K562 (cell line): ENCODE results near the gene LMO4. TPM values are rescaled to one million over a fixed set of nuclear protein-coding genes. Genes with fewer than 3 reads are reported as not detected.

Experiments
- ATAC-seq: fragments of 200-7000 bp; cut with Tn5 transposase; 3 replicates; pipeline ENCODE4 v1.9.1; 2020; ENCODE audit warnings: moderate library complexity
- BruUV-seq: library from RNA; stranded (reverse); fragments of 400-500 nt; replicated peaks from 2 replicates; lab custom pipeline; 2021; lab: Mats Ljungman, UMichigan
- CTCF ChIA-PET: fragments of 300-600 bp; formaldehyde crosslinking; extraction: SDS; loops from one replicate; lab custom pipeline; 2021; ENCODE audit warnings: low intra/inter-chr PET ratio; lab: Yijun Ruan, JAX
- POLR2A ChIA-PET: fragments of 300-600, 350-650 bp; sonication (Branson Sonifier 250); formaldehyde crosslinking; extraction: SDS; loops from one replicate; lab custom pipeline; 2021; ENCODE audit warnings: antibody characterized with exemption, inconsistent platforms; lab: Yijun Ruan, JAX
- DNase-seq, 4 experiments: peaks; one replicate each; pipeline versions ENCODE4 v3.0.0 to v3.0.0-alpha.2; 2011 to 2018; ENCODE audit warnings: low spot score in 3 of 4, mixed read lengths in 3 of 4; ENCODE audit errors: extremely low read depth in 1 of 4
- FAIRE-seq: peaks from 2 replicates; lab custom pipeline; 2011; peaks lifted over from hg19 to GRCh38; lab: Jason Lieb, UNC
- H2AFZ ChIP-seq: 2 replicates; pipeline ENCODE4 v1.6.0; 2011; ENCODE audit warnings: low read depth, low read length, control low read depth, inconsistent platforms
- H3K27ac ChIP-seq: fragments of 200-600 bp; 3 replicates; pipeline ENCODE4 v1.8.0; 2011; ENCODE audit warnings: low read depth, mild to moderate bottlenecking, control low read depth, inconsistent platforms, low read length, moderate library complexity, mixed read lengths; ENCODE audit errors: extremely low read depth
- H3K27me3 ChIP-seq, 2 experiments: fragments of 300-600 bp in 1 of 2; 2 replicates in 1 of 2; 3 replicates in 1 of 2; pipeline versions ENCODE4 v1.6.0 to v1.8.0; 2011; ENCODE audit warnings: inconsistent platforms in 2 of 2, low read length in 2 of 2, mild to moderate bottlenecking in 1 of 2, mixed read lengths in 1 of 2, moderate library complexity in 1 of 2; ENCODE audit not compliant: control insufficient read depth in 2 of 2, insufficient read depth in 2 of 2
- H3K36me3 ChIP-seq: fragments of 300-600 bp; 3 replicates; pipeline ENCODE4 v1.8.0; 2011; ENCODE audit warnings: mild to moderate bottlenecking, low read length, inconsistent platforms; ENCODE audit not compliant: control insufficient read depth, insufficient read depth
- H3K4me1 ChIP-seq, 2 experiments: fragments of 200-600 bp in 1 of 2; replicated peaks in 1 of 2; 2 replicates in 1 of 2; 3 replicates in 1 of 2; pipeline versions ENCODE4 v1.5.1 to v1.8.0; 2011; ENCODE audit warnings: inconsistent platforms in 2 of 2, low read length in 2 of 2, mild to moderate bottlenecking in 1 of 2, mixed read lengths in 1 of 2, moderate library complexity in 1 of 2; ENCODE audit not compliant: control insufficient read depth in 2 of 2, insufficient read depth in 2 of 2
- H3K4me2 ChIP-seq: 2 replicates; pipeline ENCODE4 v1.6.1; 2011; ENCODE audit warnings: low read length, control low read depth, inconsistent platforms, mixed read lengths; ENCODE audit not compliant: insufficient read depth
- H3K4me3 ChIP-seq: fragments of 200-600 bp; sonication (generic), shearing (Covaris generic); 2 replicates; pipeline ENCODE4 v1.5.1; 2016; ENCODE audit warnings: control low read depth, inconsistent platforms
- H3K79me2 ChIP-seq: fragments of 200-600 bp; 3 replicates; pipeline ENCODE4 v1.8.0; 2011; ENCODE audit warnings: low read length, inconsistent platforms; ENCODE audit not compliant: control insufficient read depth, insufficient read depth
- H3K9ac ChIP-seq, 2 experiments: 2 replicates each; pipeline versions ENCODE4 v1.6.0 to v1.6.1; 2011; ENCODE audit warnings: low read depth in 2 of 2, low read length in 2 of 2, control low read depth in 1 of 2, inconsistent platforms in 1 of 2, mild to moderate bottlenecking in 1 of 2, mixed read lengths in 1 of 2; ENCODE audit not compliant: insufficient read depth in 1 of 2
- H3K9me1 ChIP-seq: one replicate; pipeline ENCODE4 v1.6.0; 2011; ENCODE audit warnings: inconsistent platforms, mild to moderate bottlenecking, low read length, moderate library complexity; ENCODE audit not compliant: control insufficient read depth, insufficient read depth
- H3K9me3 ChIP-seq: replicated peaks from 2 replicates; pipeline ENCODE4 v1.5.1; 2011; ENCODE audit warnings: low read depth, low read length, inconsistent platforms; ENCODE audit not compliant: control insufficient read depth, insufficient read depth
- H4K20me1 ChIP-seq: replicated peaks from 2 replicates; pipeline ENCODE4 v1.6.1; 2011; ENCODE audit warnings: low read length, inconsistent platforms, mixed read lengths; ENCODE audit not compliant: control insufficient read depth, insufficient read depth
- EP300 ChIP-seq: IDR thresholded peaks from 2 replicates; pipeline ENCODE4 v1.6.1; 2012; ENCODE audit warnings: low read length, improper control_type of control experiment
- MEF2A ChIP-seq: IDR thresholded peaks from 2 replicates; pipeline ENCODE4 v1.6.1; 2011; ENCODE audit warnings: low read depth, mild to moderate bottlenecking, low read length, moderate library complexity; ENCODE audit not compliant: control insufficient read depth
- PHB2 ChIP-seq: fragments of 450-650 bp; IDR thresholded peaks from 2 replicates; pipeline ENCODE4 v1.6.1; 2017; ENCODE audit warnings: low read depth
- SMAD3 ChIP-seq: fragments of 450-650 bp; formaldehyde crosslinking; conservative IDR thresholded peaks from 2 replicates; pipeline ENCODE4 v1.4.0; 2020; ENCODE audit warnings: mild to moderate bottlenecking
- ZNF217 ChIP-seq: sonication (generic); formaldehyde crosslinking; IDR thresholded peaks from 2 replicates; pipeline ENCODE4 v1.8.0; 2022; ENCODE audit warnings: mild to moderate bottlenecking, missing genetic modification reagents
- ZNF561 ChIP-seq: fragments of 450-650 bp; formaldehyde crosslinking; conservative IDR thresholded peaks from 2 replicates; pipeline ENCODE4 v1.4.0; 2020; ENCODE audit warnings: mild to moderate bottlenecking, moderate library complexity
- WGBS: fragments of 100-300 bp; shearing (Covaris generic); methylation state at CpG from one replicate; pipeline ENCODE4 v1.1.6; 2016; ENCODE audit warnings: low coverage, mixed read lengths; ENCODE audit not compliant: insufficient coverage; ENCODE audit errors: missing lambda C conversion rate; 5-methylcytosine and 5-hydroxymethylcytosine counted together
- in situ Hi-C: fragments of 300-500 bp; cut with MboI; formaldehyde crosslinking; loops from 4 replicates; pipeline ENCODE4 v1.15.0; 2018; ENCODE audit warnings: inconsistent platforms, mixed read lengths
- intact Hi-C: fragments of 100-400 bp; cut with micrococcal nuclease; formaldehyde crosslinking; loops from 2 replicates; pipeline ENCODE4 v1.14.2; 2022
- polyA plus RNA-seq, 8 experiments: library from polyadenylated mRNA; depleted of rRNA in 4 of 8; stranded (reverse) in 5 of 8; unstranded in 3 of 8; fragments of >200 nt; fragmentation: Nextera tagmentation in 2 of 8; fragmentation: Illumina TruSeq in 1 of 8; extraction: Ambion mirVana in 2 of 8; extraction: Trizol in 1 of 8; gene quantifications; 2 replicates each; pipeline versions ENCODE4 v1.2.1 to v1.2.3, GENCODE V29; 2011 to 2014; ENCODE audit warnings: inconsistent platforms in 1 of 8, missing spikeins in 1 of 8
- total RNA-seq, 7 experiments: library from RNA; depleted of rRNA in 6 of 7; stranded (reverse); fragments of >200 nt in 6 of 7; fragmentation: Illumina TruSeq in 2 of 7; extraction: Trizol in 2 of 7; gene quantifications; 2 replicates each; pipeline versions ENCODE4 v1.2.1 to v1.2.3, GENCODE V29; 2011 to 2021; ENCODE audit warnings: low replicate concordance in 1 of 7
- TF ChIP-seq, protein P1 (sequence below): sonication (generic); formaldehyde crosslinking; IDR thresholded peaks from 2 replicates; pipeline ENCODE4 v1.8.0; 2022; ENCODE audit warnings: mild to moderate bottlenecking, missing genetic modification reagents
- TF ChIP-seq, protein P2 (sequence below): fragments of 450-650 bp; IDR thresholded peaks from 2 replicates; pipeline ENCODE4 v1.6.1; 2016

Gene LMO4
- total and polyA plus RNA-seq, 9 of the 15 experiments (the other 6 are each of a cell fraction or from before 2014, with no cell fraction given) = 3.1 to 35.3 (median 22.4) TPM

DNA sequence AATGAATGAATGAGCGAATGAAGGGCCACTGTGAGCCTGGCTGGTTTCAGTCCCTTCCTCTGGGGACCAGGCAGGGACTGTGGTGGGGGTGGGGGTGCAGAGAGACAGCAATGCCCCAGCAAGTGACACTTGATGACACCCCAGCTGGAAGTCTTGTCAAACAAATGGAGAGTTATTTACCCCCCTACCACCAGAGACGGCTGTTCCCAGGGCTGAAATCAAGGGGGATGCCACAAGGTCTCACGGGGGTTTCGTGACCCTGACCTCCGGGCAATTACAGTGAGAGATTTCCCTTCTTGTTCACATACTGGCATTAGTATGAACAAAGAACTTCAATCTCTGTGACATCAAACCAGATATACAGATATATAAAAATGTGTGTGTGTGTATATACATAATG, 34.0 kb upstream of the LMO4 start:
- H3K27ac ChIP-seq = no peak overlapping the region
- FAIRE-seq (no peak), ATAC-seq (no peak), DNase-seq (no peak)
- H3K79me2 ChIP-seq = no peaks in the 10 kb centered on the region
- CTCF ChIA-PET = no interaction called here
- no peaks in the 10 kb centered on the region for H3K9me1 ChIP-seq
- in situ Hi-C loops (loop anchor here (25.0 kb wide), 1 partner anchor 643 kb away; no protein-coding TSS in a partner anchor), intact Hi-C loops (no loop called here)
- no peaks in the 10 kb centered on the region for H3K36me3 ChIP-seq
- POLR2A ChIA-PET = interaction anchor here (0.6 to 0.8 kb wide), 2 partner anchors 15 to 37 kb away, joined by 3 read pairs; no protein-coding TSS in a partner anchor
- no peak overlapping the region for H3K9ac ChIP-seq
- no peaks in the 10 kb centered on the region for H3K4me1 ChIP-seq
- no peak overlapping the region for H3K4me3 ChIP-seq
- H2AFZ ChIP-seq = no peak overlapping the region
- BruUV-seq = no TSS peak
- TF ChIP-seq SMAD3 (no peak), ZNF217 (CRISPR knock-in tag) (no peak), ZNF561 (CRISPR knock-in tag) (no peak), MEF2A (no peak), PHB2 (no peak), EP300 (no peak)
- TF ChIP-seq, protein P1, sequence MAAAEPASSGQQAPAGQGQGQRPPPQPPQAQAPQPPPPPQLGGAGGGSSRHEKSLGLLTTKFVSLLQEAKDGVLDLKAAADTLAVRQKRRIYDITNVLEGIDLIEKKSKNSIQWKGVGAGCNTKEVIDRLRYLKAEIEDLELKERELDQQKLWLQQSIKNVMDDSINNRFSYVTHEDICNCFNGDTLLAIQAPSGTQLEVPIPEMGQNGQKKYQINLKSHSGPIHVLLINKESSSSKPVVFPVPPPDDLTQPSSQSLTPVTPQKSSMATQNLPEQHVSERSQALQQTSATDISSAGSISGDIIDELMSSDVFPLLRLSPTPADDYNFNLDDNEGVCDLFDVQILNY = no peak
- TF ChIP-seq, protein P2, sequence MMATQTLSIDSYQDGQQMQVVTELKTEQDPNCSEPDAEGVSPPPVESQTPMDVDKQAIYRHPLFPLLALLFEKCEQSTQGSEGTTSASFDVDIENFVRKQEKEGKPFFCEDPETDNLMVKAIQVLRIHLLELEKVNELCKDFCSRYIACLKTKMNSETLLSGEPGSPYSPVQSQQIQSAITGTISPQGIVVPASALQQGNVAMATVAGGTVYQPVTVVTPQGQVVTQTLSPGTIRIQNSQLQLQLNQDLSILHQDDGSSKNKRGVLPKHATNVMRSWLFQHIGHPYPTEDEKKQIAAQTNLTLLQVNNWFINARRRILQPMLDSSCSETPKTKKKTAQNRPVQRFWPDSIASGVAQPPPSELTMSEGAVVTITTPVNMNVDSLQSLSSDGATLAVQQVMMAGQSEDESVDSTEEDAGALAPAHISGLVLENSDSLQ = no peak
- TF ChIP-seq, all 486 proteins: peak for 0
- Histone ChIP-seq H3K4me2 (no peak overlapping the region), H3K9me3 (no peaks in the 10 kb centered on the region), H4K20me1 (no peaks in the 10 kb centered on the region), H3K27me3 (peaks cover 5 to 10% of the 10 kb centered on the region in 2 experiments; a peak in 3 of 5 replicates)
- WGBS = 0% methylated on average over 5 of the region's 5 CpGs
